HepG2 (cell line): ENCODE measurements around the gene ID4. TPM values are rescaled to one million over a fixed set of nuclear protein-coding genes. Genes with fewer than 3 reads are reported as not detected.

ENCODE experiments used
- CBX2 ChIP-seq, 2 experiments: fragments of 200-600 bp in 1 of 2; sonication (generic); formaldehyde crosslinking in 1 of 2; IDR thresholded peaks; 2 replicates each; pipeline versions ENCODE4 v1.7.0 to v1.8.1; 2018 to 2022; ENCODE audit warnings: low read depth in 2 of 2, low read length in 1 of 2, mild to moderate bottlenecking in 1 of 2, missing genetic modification reagents in 1 of 2
- CREM ChIP-seq, 2 experiments: sonication (generic) in 1 of 2; formaldehyde crosslinking in 1 of 2; IDR thresholded peaks; 2 replicates each; pipeline versions ENCODE4 v1.4.0 to v1.6.1; 2016 to 2020; ENCODE audit warnings: antibody characterized with exemption in 1 of 2, mild to moderate bottlenecking in 1 of 2, missing genetic modification reagents in 1 of 2
- FOSL2 ChIP-seq: sonication (generic); formaldehyde crosslinking; IDR thresholded peaks from 2 replicates; pipeline ENCODE4 v1.4.0; 2020; ENCODE audit warnings: missing genetic modification reagents
- HMG20A ChIP-seq: IDR thresholded peaks from 2 replicates; pipeline ENCODE4 v1.6.1; 2016; ENCODE audit warnings: borderline replicate concordance
- JARID2 ChIP-seq: sonication (generic); formaldehyde crosslinking; IDR thresholded peaks from 2 replicates; pipeline ENCODE4 v1.8.1; 2023; ENCODE audit warnings: missing genetic modification reagents, inconsistent platforms; ENCODE audit not compliant: insufficient replicate concordance
- JUNB ChIP-seq: sonication (generic); formaldehyde crosslinking; IDR thresholded peaks from 2 replicates; pipeline ENCODE4 v1.8.0; 2022; ENCODE audit warnings: missing genetic modification reagents, mild to moderate bottlenecking, borderline replicate concordance
- KAT8 ChIP-seq: IDR thresholded peaks from 2 replicates; pipeline ENCODE4 v1.6.1; 2016; ENCODE audit warnings: missing genetic modification reagents, missing compliant biosample characterization
- MYC ChIP-seq: sonication (generic); formaldehyde crosslinking; IDR thresholded peaks from 2 replicates; pipeline ENCODE4 v1.9.0; 2021; ENCODE audit warnings: missing genetic modification reagents, borderline replicate concordance
- REXO4 ChIP-seq: sonication (generic); formaldehyde crosslinking; IDR thresholded peaks from 2 replicates; pipeline ENCODE4 v1.8.0; 2022; ENCODE audit warnings: missing genetic modification reagents, mild to moderate bottlenecking, borderline replicate concordance
- SETDB1 ChIP-seq: sonication (generic); formaldehyde crosslinking; IDR thresholded peaks from 2 replicates; pipeline ENCODE4 v1.5.1; 2020; ENCODE audit warnings: missing genetic modification reagents, mild to moderate bottlenecking, borderline replicate concordance
- ZMAT3 ChIP-seq: sonication (generic); formaldehyde crosslinking; conservative IDR thresholded peaks from 2 replicates; pipeline ENCODE4 v1.7.0; 2021; ENCODE audit warnings: missing genetic modification reagents
- ZNF354B ChIP-seq: sonication (generic); formaldehyde crosslinking; IDR thresholded peaks from 2 replicates; pipeline ENCODE4 v1.8.0; 2022; ENCODE audit warnings: mild to moderate bottlenecking, missing genetic modification reagents
- ZNF430 ChIP-seq: sonication (generic); formaldehyde crosslinking; IDR thresholded peaks from 2 replicates; pipeline ENCODE4 v1.9.0; 2021; ENCODE audit warnings: mild to moderate bottlenecking, missing genetic modification reagents
- ZNF446 ChIP-seq: sonication (generic); formaldehyde crosslinking; IDR thresholded peaks from 2 replicates; pipeline ENCODE4 v1.5.0; 2020; ENCODE audit warnings: mild to moderate bottlenecking, missing genetic modification reagents
- ZNF460 ChIP-seq: sonication (generic); formaldehyde crosslinking; IDR thresholded peaks from 2 replicates; pipeline ENCODE4 v1.5.1; 2020; ENCODE audit warnings: missing genetic modification reagents, mild to moderate bottlenecking, borderline replicate concordance
- ZNF644 ChIP-seq: IDR thresholded peaks from 2 replicates; pipeline ENCODE4 v1.6.1; 2016; ENCODE audit warnings: low read depth
- polyA plus RNA-seq, 8 experiments: library from polyadenylated mRNA; depleted of rRNA in 3 of 8; stranded (reverse) in 7 of 8; unstranded in 1 of 8; fragments of >200 nt; fragmentation: Illumina TruSeq in 4 of 8; extraction: Trizol in 4 of 8; gene quantifications; 2 replicates each; pipeline versions ENCODE4 v1.2.1 to v1.2.3, GENCODE V29; 2011 to 2016; ENCODE audit warnings: low read depth in 4 of 8, missing spikeins in 1 of 8, mixed read lengths in 1 of 8; ENCODE audit not compliant: insufficient read depth in 1 of 8
- total RNA-seq, 5 experiments: library from RNA; depleted of rRNA; stranded (reverse); fragments of >200 nt; fragmentation: Illumina TruSeq; extraction: Trizol; gene quantifications; 2 replicates each; pipeline ENCODE4 v1.2.3, GENCODE V29; 2016; ENCODE audit warnings: low read depth in 1 of 5
- TF ChIP-seq, protein P1 (sequence below): sonication (generic); formaldehyde crosslinking; IDR thresholded peaks from 2 replicates; pipeline ENCODE4 v1.9.0; 2021; ENCODE audit warnings: missing genetic modification reagents, mild to moderate bottlenecking, borderline replicate concordance
- TF ChIP-seq, protein P2 (sequence below): sonication (generic); formaldehyde crosslinking; IDR thresholded peaks from 2 replicates; pipeline ENCODE4 v1.4.0; 2020; ENCODE audit warnings: mild to moderate bottlenecking, missing genetic modification reagents
- TF ChIP-seq, protein P3 (sequence below): sonication (generic); formaldehyde crosslinking; IDR thresholded peaks from 2 replicates; pipeline ENCODE4 v1.8.0; 2022; ENCODE audit warnings: mild to moderate bottlenecking, missing genetic modification reagents
- TF ChIP-seq, protein P4 (sequence below): sonication (generic); formaldehyde crosslinking; IDR thresholded peaks from 2 replicates; pipeline ENCODE4 v1.5.0; 2020; ENCODE audit warnings: mild to moderate bottlenecking, missing genetic modification reagents
- TF ChIP-seq, protein P5 (sequence below): sonication (generic); formaldehyde crosslinking; IDR thresholded peaks from 2 replicates; pipeline ENCODE4 v1.4.0; 2020; ENCODE audit warnings: low read depth, mild to moderate bottlenecking, missing genetic modification reagents

Gene ID4
- total and polyA plus RNA-seq, 2 of the 13 experiments (the other 11 are each of a cell fraction or from before 2014, with no cell fraction given): 0.20 to 0.44 TPM

DNA sequence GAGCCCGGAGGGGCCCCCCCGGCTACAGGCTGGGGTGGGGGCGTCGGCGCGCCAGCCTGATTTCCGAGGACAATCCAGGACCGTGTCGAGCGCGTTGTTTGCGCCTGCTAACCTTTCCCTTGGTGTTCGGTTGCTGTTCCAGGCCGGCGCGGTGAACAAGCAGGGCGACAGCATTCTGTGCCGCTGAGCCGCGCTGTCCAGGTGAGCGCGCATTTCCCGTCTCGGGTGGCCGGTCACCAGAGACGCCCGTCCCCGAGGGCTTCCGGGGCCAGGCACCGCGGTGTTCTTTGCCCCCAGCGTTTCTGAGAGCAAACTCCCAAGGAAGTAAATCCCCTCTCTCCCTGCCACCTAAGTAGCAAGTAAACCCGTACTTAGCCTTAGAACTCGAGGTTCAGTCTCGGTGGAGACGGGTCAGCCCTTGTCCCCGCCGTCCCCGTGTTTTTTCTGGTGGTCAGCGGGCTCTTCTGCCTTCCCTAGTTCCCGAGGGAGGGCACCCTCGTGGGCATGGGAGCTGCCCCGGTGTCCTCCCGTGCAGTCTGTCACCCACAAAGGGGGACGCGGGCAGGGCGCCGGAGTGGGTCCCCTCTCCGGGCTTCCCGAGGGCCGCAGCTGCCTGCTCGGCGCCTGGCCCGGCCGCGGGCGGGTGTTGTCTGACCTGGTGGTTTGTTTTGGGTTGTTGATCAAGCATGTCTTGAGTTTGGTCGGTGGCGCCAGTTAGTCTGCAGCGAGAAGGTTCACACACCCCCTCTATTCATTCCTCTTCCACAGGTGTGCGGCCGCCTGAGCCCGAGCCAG is 1.5 kb downstream of the ID4 start (continued):
- TF ChIP-seq MYC (CRISPR knock-in tag) (no peak), CBX2 (IDR thresholded peaks at IDR 0.05; ENCODE audit: low read depth, low read length) (no peak), CBX2 (CRISPR knock-in tag; IDR thresholded peaks at IDR 0.05; ENCODE audit: low read depth) (no peak), ZMAT3 (no peak), ZNF446 (no peak), KAT8 (peak; percentile 25; the same call in 1 of the 2 replicates), JARID2 (no peak), HMG20A (no peak), CREM (IDR thresholded peaks at IDR 0.05) (no peak), CREM (CRISPR knock-in tag; IDR thresholded peaks at IDR 0.05) (no peak), SETDB1 (CRISPR knock-in tag) (no peak), FOSL2 (CRISPR knock-in tag) (0 out of 2 replicates have a peak, but pooled peaks have one; percentile 16), REXO4 (CRISPR knock-in tag) (no peak), ZNF430 (CRISPR knock-in tag) (peak; percentile 31; the same call in 1 of the 2 replicates), ZNF644 (0 out of 2 replicates have a peak, but pooled peaks have one; percentile 24), JUNB (CRISPR knock-in tag) (no peak), ZNF354B (CRISPR knock-in tag) (no peak), ZNF460 (no peak)
- TF ChIP-seq, protein P1, sequence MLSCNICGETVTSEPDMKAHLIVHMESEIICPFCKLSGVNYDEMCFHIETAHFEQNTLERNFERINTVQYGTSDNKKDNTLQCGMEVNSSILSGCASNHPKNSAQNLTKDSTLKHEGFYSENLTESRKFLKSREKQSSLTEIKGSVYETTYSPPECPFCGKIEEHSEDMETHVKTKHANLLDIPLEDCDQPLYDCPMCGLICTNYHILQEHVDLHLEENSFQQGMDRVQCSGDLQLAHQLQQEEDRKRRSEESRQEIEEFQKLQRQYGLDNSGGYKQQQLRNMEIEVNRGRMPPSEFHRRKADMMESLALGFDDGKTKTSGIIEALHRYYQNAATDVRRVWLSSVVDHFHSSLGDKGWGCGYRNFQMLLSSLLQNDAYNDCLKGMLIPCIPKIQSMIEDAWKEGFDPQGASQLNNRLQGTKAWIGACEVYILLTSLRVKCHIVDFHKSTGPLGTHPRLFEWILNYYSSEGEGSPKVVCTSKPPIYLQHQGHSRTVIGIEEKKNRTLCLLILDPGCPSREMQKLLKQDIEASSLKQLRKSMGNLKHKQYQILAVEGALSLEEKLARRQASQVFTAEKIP (CRISPR knock-in tag): no peak
- TF ChIP-seq, protein P2, sequence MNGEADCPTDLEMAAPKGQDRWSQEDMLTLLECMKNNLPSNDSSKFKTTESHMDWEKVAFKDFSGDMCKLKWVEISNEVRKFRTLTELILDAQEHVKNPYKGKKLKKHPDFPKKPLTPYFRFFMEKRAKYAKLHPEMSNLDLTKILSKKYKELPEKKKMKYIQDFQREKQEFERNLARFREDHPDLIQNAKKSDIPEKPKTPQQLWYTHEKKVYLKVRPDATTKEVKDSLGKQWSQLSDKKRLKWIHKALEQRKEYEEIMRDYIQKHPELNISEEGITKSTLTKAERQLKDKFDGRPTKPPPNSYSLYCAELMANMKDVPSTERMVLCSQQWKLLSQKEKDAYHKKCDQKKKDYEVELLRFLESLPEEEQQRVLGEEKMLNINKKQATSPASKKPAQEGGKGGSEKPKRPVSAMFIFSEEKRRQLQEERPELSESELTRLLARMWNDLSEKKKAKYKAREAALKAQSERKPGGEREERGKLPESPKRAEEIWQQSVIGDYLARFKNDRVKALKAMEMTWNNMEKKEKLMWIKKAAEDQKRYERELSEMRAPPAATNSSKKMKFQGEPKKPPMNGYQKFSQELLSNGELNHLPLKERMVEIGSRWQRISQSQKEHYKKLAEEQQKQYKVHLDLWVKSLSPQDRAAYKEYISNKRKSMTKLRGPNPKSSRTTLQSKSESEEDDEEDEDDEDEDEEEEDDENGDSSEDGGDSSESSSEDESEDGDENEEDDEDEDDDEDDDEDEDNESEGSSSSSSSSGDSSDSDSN (CRISPR knock-in tag): peak; percentile 78
- TF ChIP-seq, protein P3, sequence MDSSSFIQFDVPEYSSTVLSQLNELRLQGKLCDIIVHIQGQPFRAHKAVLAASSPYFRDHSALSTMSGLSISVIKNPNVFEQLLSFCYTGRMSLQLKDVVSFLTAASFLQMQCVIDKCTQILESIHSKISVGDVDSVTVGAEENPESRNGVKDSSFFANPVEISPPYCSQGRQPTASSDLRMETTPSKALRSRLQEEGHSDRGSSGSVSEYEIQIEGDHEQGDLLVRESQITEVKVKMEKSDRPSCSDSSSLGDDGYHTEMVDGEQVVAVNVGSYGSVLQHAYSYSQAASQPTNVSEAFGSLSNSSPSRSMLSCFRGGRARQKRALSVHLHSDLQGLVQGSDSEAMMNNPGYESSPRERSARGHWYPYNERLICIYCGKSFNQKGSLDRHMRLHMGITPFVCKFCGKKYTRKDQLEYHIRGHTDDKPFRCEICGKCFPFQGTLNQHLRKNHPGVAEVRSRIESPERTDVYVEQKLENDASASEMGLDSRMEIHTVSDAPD (CRISPR knock-in tag): no peak
- TF ChIP-seq, protein P4, sequence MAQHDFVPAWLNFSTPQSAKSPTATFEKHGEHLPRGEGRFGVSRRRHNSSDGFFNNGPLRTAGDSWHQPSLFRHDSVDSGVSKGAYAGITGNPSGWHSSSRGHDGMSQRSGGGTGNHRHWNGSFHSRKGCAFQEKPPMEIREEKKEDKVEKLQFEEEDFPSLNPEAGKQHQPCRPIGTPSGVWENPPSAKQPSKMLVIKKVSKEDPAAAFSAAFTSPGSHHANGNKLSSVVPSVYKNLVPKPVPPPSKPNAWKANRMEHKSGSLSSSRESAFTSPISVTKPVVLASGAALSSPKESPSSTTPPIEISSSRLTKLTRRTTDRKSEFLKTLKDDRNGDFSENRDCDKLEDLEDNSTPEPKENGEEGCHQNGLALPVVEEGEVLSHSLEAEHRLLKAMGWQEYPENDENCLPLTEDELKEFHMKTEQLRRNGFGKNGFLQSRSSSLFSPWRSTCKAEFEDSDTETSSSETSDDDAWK (CRISPR knock-in tag): no peak
- TF ChIP-seq, protein P5, sequence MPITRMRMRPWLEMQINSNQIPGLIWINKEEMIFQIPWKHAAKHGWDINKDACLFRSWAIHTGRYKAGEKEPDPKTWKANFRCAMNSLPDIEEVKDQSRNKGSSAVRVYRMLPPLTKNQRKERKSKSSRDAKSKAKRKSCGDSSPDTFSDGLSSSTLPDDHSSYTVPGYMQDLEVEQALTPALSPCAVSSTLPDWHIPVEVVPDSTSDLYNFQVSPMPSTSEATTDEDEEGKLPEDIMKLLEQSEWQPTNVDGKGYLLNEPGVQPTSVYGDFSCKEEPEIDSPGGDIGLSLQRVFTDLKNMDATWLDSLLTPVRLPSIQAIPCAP: no peak
